Kidney (tissue), 14 donors: ENCODE results near the gene FMC1. TPM values are rescaled to one million over a fixed set of nuclear protein-coding genes. Genes with fewer than 3 reads are reported as not detected.

ENCODE experiments used
- DNase-seq, 5 donors: peaks; one replicate each; pipeline ENCODE4 v3.0.0-alpha.2; 2013 to 2020
- FAIRE-seq: peaks from 2 replicates; lab custom pipeline; 2012; peaks lifted over from hg19 to GRCh38; lab: Jason Lieb, UNC
- H3K27ac ChIP-seq, 2 donors: one replicate each; pipeline ENCODE4 v1.7.0; 2013; ENCODE audit warnings: low read depth in 2 of 2, low read length in 2 of 2, inconsistent platforms in 1 of 2
- H3K27me3 ChIP-seq: one replicate; pipeline ENCODE4 v1.7.1; 2013; ENCODE audit warnings: low read length, inconsistent platforms; ENCODE audit not compliant: control insufficient read depth, insufficient read depth
- H3K36me3 ChIP-seq, 3 donors: one replicate each; pipeline versions ENCODE4 v1.7.0 to v1.7.1; 2013; ENCODE audit warnings: low read length in 3 of 3, control low read depth in 1 of 3, inconsistent platforms in 1 of 3; ENCODE audit not compliant: insufficient read depth in 3 of 3, control insufficient read depth in 2 of 3
- H3K4me1 ChIP-seq, 3 donors: one replicate each; pipeline versions ENCODE4 v1.7.0 to v1.7.1; 2013; ENCODE audit warnings: low read length in 3 of 3, inconsistent platforms in 1 of 3, low read depth in 1 of 3; ENCODE audit not compliant: control insufficient read depth in 2 of 3, insufficient read depth in 2 of 3
- H3K4me3 ChIP-seq, 3 donors: one replicate each; pipeline versions ENCODE4 v1.7.0 to v1.8.1; 2013; ENCODE audit warnings: low read length in 3 of 3, control low read depth in 1 of 3, inconsistent platforms in 1 of 3
- H3K9ac ChIP-seq, 3 donors: one replicate each; pipeline versions ENCODE4 v1.7.0 to v1.7.1; 2013; ENCODE audit warnings: low read length in 3 of 3, control low read depth in 1 of 3, inconsistent platforms in 1 of 3
- H3K9me3 ChIP-seq, 3 donors: one replicate each; pipeline versions ENCODE4 v1.7.0 to v1.7.1; 2013; ENCODE audit warnings: low read length in 3 of 3, control low read depth in 1 of 3, inconsistent platforms in 1 of 3; ENCODE audit not compliant: control insufficient read depth in 2 of 3, insufficient read depth in 1 of 3
- intact Hi-C: fragments of 100-400 bp; cut with DNase I; formaldehyde crosslinking; loops from one replicate; pipeline ENCODE4 v1.11.1; 2022
- polyA plus RNA-seq: library from polyadenylated mRNA; stranded (reverse); fragments of 350-450 nt; fragmentation: Illumina TruSeq; extraction: RNeasy Lipid Tissue Mini Kit (QIAGEN cat#74804); gene quantifications from one replicate; pipeline ENCODE4 v1.2.3, GENCODE V29; 2014; ENCODE audit warnings: low read depth, low replicate concordance; ENCODE audit not compliant: insufficient read depth
- total RNA-seq: library from RNA; stranded (reverse); fragmentation: NEBNext Ultra II Directional; extraction: Animal tissue kit (Norgen Biotek cat#: 25700); gene quantifications from one replicate; pipeline ENCODE4 v1.2.1, GENCODE V29; 2021
- TF ChIP-seq, protein P1 (sequence below): IDR thresholded peaks from 3 replicates; pipeline ENCODE4 v1.5.1; 2012; ENCODE audit warnings: mild to moderate bottlenecking, moderate library complexity, borderline replicate concordance; ENCODE audit not compliant: insufficient read depth; ENCODE audit errors: extremely low read depth
- donor health status: control.
- donor health status: control.
- donor health status: control.
- donor health status: control.
- donor health status: control.
- donor health status: DM: yes; HTN: yes; CAD: no.
- donor health status: Normal renal cell carcinoma (clear cell type).

FMC1 gene
- total and polyA plus RNA-seq, 2 donors from 2014 or later, result 23.0 to 109 TPM

DNA sequence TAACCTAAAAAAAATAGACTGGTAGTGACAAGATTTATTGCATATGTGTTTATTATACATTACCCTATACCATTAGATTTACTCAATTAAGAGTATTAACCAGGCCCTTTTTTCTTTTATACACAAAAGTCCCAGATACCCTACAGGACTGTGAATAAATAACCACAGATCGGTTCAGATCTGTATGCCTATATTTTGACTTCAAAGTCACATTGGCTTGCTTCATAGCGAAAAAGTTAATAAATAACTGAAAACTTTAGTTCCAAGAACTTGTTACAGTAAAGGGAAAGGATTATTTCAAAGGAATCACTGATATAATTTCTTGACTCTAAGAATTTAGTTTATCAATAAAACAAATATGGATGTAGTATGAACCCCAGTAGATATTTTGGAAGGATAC is 41.8 kb upstream of the FMC1 start:
- peak; percentile 58 for FAIRE-seq
- TF ChIP-seq, protein P1, sequence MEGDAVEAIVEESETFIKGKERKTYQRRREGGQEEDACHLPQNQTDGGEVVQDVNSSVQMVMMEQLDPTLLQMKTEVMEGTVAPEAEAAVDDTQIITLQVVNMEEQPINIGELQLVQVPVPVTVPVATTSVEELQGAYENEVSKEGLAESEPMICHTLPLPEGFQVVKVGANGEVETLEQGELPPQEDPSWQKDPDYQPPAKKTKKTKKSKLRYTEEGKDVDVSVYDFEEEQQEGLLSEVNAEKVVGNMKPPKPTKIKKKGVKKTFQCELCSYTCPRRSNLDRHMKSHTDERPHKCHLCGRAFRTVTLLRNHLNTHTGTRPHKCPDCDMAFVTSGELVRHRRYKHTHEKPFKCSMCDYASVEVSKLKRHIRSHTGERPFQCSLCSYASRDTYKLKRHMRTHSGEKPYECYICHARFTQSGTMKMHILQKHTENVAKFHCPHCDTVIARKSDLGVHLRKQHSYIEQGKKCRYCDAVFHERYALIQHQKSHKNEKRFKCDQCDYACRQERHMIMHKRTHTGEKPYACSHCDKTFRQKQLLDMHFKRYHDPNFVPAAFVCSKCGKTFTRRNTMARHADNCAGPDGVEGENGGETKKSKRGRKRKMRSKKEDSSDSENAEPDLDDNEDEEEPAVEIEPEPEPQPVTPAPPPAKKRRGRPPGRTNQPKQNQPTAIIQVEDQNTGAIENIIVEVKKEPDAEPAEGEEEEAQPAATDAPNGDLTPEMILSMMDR, result no peak
- peaks cover 0 to 19% (median 5%) of the 10 kb centered on the region in 3 donors for H3K4me1 ChIP-seq
- peak in 2 of 5 donors; percentile 36 to 41 for DNase-seq
- H3K27me3 ChIP-seq, result no peaks in the 10 kb centered on the region
- H3K9me3 ChIP-seq, result no peaks in the 10 kb centered on the region
- intact Hi-C loops, result no loop called here
- H3K4me3 ChIP-seq, result no peak overlapping the region
- peak overlapping the region in 1 of 2 donors; percentile 36 for H3K27ac ChIP-seq
- no peaks in the 10 kb centered on the region for H3K36me3 ChIP-seq
- H3K9ac ChIP-seq, result no peak overlapping the region

- Histone ChIP-seq H3K27ac (no peak overlapping the region), H3K27me3 (no peaks in the 10 kb centered on the region), H3K4me1 (peaks cover 0 to 19% (median 5%) of the 10 kb centered on the region in 3 donors), H3K36me3 (no peaks in the 10 kb centered on the region), H3K9me3 (no peaks in the 10 kb centered on the region), H3K9ac (no peak overlapping the region), H3K4me3 (no peak overlapping the region)
- FAIRE-seq, result no peak
- intact Hi-C loops, result no loop called here
- no peak for DNase-seq
- TF ChIP-seq, protein P1, result no peak
Measured at GRCh38 chr7:139300390-139300789, 40.7 kb upstream of the FMC1 start.

DNA sequence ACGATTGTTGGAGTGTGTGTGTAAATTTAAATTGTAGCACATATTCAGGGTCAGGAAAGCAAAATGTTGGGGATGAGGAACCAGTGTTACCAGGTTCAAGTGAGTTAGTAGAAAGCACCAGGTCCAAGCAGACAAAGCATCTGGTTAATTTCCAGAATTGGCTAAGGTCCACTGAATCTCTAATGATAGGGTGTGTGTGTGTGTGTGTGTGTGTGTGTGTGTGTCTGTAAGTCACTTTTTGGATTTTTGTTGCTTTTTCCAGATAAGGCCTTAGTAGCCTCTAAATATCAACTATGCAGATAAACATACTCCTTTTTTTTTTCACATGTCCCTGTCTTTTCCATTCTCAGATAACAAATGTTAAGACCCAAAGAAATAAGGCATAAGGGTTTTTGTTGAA is 36.6 kb upstream of the FMC1 start:
- intact Hi-C loops, result no loop called here
- Histone ChIP-seq H3K4me1 (peaks cover 0 to 11% (median 2%) of the 10 kb centered on the region in 3 donors), H3K4me3 (no peak overlapping the region), H3K36me3 (peaks cover 0 to 2% (median 0%) of the 10 kb centered on the region in 3 donors), H3K9ac (no peak overlapping the region), H3K9me3 (no peaks in the 10 kb centered on the region), H3K27ac (no peak overlapping the region), H3K27me3 (no peaks in the 10 kb centered on the region)
- TF ChIP-seq, protein P1, result no peak
- peak in 2 of 5 donors; percentile 32 to 48 for DNase-seq
- no peak for FAIRE-seq
